Aorta (tissue), 5 donors: Measurements from ENCODE around the gene LRCH4. TPM values are rescaled to one million over a fixed set of nuclear protein-coding genes. Genes with fewer than 3 reads are reported as not detected.
"Not testable (repeated sequence)": the region's sequence is repeated elsewhere in the genome, so short reads cannot be mapped to it uniquely, and the experiment has no call there.

Source experiments
- ATAC-seq: fragments of 200-7000 bp; cut with Tn5 transposase; one replicate; pipeline ENCODE4 v1.9.1; 2022; ENCODE audit warnings: moderate library complexity; ENCODE audit not compliant: low FRiP score
- DNase-seq, 2 donors: peaks; one replicate each; pipeline ENCODE4 v3.0.0-alpha.2; 2020
- H3K27ac ChIP-seq, 2 donors: one replicate each; pipeline ENCODE4 v1.5.1; 2013; ENCODE audit warnings: low read length in 2 of 2, mild to moderate bottlenecking in 2 of 2, moderate library complexity in 2 of 2, control low read depth in 1 of 2, inconsistent platforms in 1 of 2, low read depth in 1 of 2
- H3K27me3 ChIP-seq, 2 donors: one replicate each; pipeline ENCODE4 v1.6.1; 2013; ENCODE audit warnings: control low read depth in 1 of 2, low read length in 1 of 2, mild to moderate bottlenecking in 1 of 2, moderate library complexity in 1 of 2; ENCODE audit not compliant: insufficient read depth in 2 of 2, control insufficient read depth in 1 of 2
- H3K36me3 ChIP-seq, 2 donors: one replicate each; pipeline ENCODE4 v1.6.1; 2013; ENCODE audit warnings: control low read depth in 1 of 2, low read length in 1 of 2, mild to moderate bottlenecking in 1 of 2; ENCODE audit not compliant: insufficient read depth in 2 of 2, control insufficient read depth in 1 of 2
- H3K4me1 ChIP-seq, 2 donors: one replicate each; pipeline ENCODE4 v1.6.1; 2013; ENCODE audit warnings: low read length in 2 of 2, control low read depth in 1 of 2, mild to moderate bottlenecking in 1 of 2, moderate library complexity in 1 of 2; ENCODE audit not compliant: insufficient read depth in 2 of 2, control insufficient read depth in 1 of 2
- H3K4me3 ChIP-seq, 2 donors: one replicate each; pipeline ENCODE4 v1.5.1; 2013; ENCODE audit warnings: low read length in 2 of 2, control low read depth in 1 of 2, mild to moderate bottlenecking in 1 of 2
- H3K9me3 ChIP-seq: one replicate; pipeline ENCODE4 v1.6.1; 2013; ENCODE audit warnings: mild to moderate bottlenecking, low read length; ENCODE audit not compliant: control insufficient read depth
- WGBS, 2 donors: extraction: QIAGEN DNeasy Blood & Tissue Kit; methylation state at CpG; one replicate each; pipeline ENCODE4 v1.1.7; 2013; 5-methylcytosine and 5-hydroxymethylcytosine counted together
- intact Hi-C, 2 donors: fragments of 100-400 bp; cut with DNase I; formaldehyde crosslinking; loops; one replicate each; pipeline versions ENCODE4 v1.14.2 to v1.15.0; 2022
- polyA plus RNA-seq, 2 donors: library from polyadenylated mRNA; stranded (reverse); fragments of 200-250 nt; gene quantifications; one replicate each; pipeline ENCODE4 v1.2.3, GENCODE V29; 2013
- total RNA-seq, 2 donors: library from RNA; stranded (reverse); fragmentation: NEBNext Ultra II Directional; extraction: Animal tissue kit (Norgen Biotek cat#: 25700); gene quantifications; one replicate each; pipeline ENCODE4 v1.2.1, GENCODE V29; 2021
- donor health status: healthy with polysubstance abuse.
- donor health status: Bipolar disorder and iron deficiency.
- donor health status: DM: no; HTN: no; CAD: no.
- donor health status: DM: no; HTN: no; CAD: no.
- donor health status: DM: yes; HTN: yes; CAD: no.

The LRCH4 gene
- total and polyA plus RNA-seq, 4 donors: 26.3 to 68.2 (median 47.6) TPM

- Histone ChIP-seq H3K4me1 (no peaks in the 10 kb centered on the region), H3K36me3 (peaks cover 0 to 3% of the 10 kb centered on the region in 2 donors), H3K4me3 (no peak overlapping the region), H3K9me3 (no peaks in the 10 kb centered on the region), H3K27me3 (no peaks in the 10 kb centered on the region), H3K27ac (no peak overlapping the region)
- WGBS, 2 donors: 90 to 91% methylated on average over 26 of the region's 26 CpGs
- intact Hi-C loops: loop anchor here in 1 of 2 donors (2.0 kb wide), 1 partner anchor 128 kb away; no protein-coding TSS in a partner anchor
- ATAC-seq (no peak), DNase-seq (peak; percentile 48 to 72)
Observed at GRCh38 chr7:100562195-100563099, 23.5 kb downstream of the LRCH4 start.

GRCh38 chr7:100561491-100562194 lies 24.3 kb downstream of the LRCH4 start:
- intact Hi-C loops: loop anchor here in 1 of 2 donors (2.0 kb wide), 1 partner anchor 129 kb away; no protein-coding TSS in a partner anchor
- Histone ChIP-seq H3K27me3 (no peaks in the 10 kb centered on the region), H3K9me3 (no peaks in the 10 kb centered on the region), H3K36me3 (peaks cover 0 to 3% of the 10 kb centered on the region in 2 donors), H3K4me3 (no peak overlapping the region), H3K4me1 (no peaks in the 10 kb centered on the region), H3K27ac (no peak overlapping the region)
- ATAC-seq (no peak), DNase-seq (peak in 1 of 2 donors; percentile 66)
- 94 to 98% methylated on average over 12 of the region's 12 CpGs for WGBS, 2 donors

- intact Hi-C loops: loop anchor here (2.0 kb wide), 2 partner anchors 90 to 92 kb away; no protein-coding TSS in a partner anchor
- no peaks in the 10 kb centered on the region for H3K27me3 ChIP-seq
- 78 to 79% methylated on average over 4 of the region's 4 CpGs for WGBS, 2 donors
- ATAC-seq (no peak), DNase-seq (peak in 1 of 2 donors; percentile 26)
- H3K27ac ChIP-seq: no peak overlapping the region
- H3K36me3 ChIP-seq: peaks cover 0 to 5% of the 10 kb centered on the region in 2 donors
- no peaks in the 10 kb centered on the region for H3K9me3 ChIP-seq
- no peak overlapping the region for H3K4me3 ChIP-seq
- no peaks in the 10 kb centered on the region for H3K4me1 ChIP-seq
Observed at GRCh38 chr7:100559127-100559526, 26.8 kb downstream of the LRCH4 start.

- intact Hi-C loops: no loop called here
- ATAC-seq: no peak
- H3K27ac ChIP-seq: no peak overlapping the region
- DNase-seq: peak in 1 of 2 donors; percentile 46
- peaks cover 0 to 6% of the 10 kb centered on the region in 2 donors for H3K36me3 ChIP-seq
- WGBS, 2 donors: 69 to 73% methylated on average over 4 of the region's 4 CpGs
- H3K4me3 ChIP-seq: no peak overlapping the region
- H3K4me1 ChIP-seq: no peaks in the 10 kb centered on the region
- no peaks in the 10 kb centered on the region for H3K27me3 ChIP-seq
- no peaks in the 10 kb centered on the region for H3K9me3 ChIP-seq
Observed at GRCh38 chr7:100556541-100556940, 29.4 kb downstream of the LRCH4 start.

- Histone ChIP-seq H3K27ac (no peak overlapping the region), H3K36me3 (peaks cover 0 to 6% of the 10 kb centered on the region in 2 donors), H3K27me3 (no peaks in the 10 kb centered on the region), H3K9me3 (no peaks in the 10 kb centered on the region), H3K4me3 (no peak overlapping the region), H3K4me1 (no peaks in the 10 kb centered on the region)
- ATAC-seq: no peak
- DNase-seq: no peak
- 83% methylated on average over 5 of the region's 5 CpGs for WGBS, 2 donors
- intact Hi-C loops: no loop called here
Observed at GRCh38 chr7:100555701-100556100, 30.2 kb downstream of the LRCH4 start.

- H3K27me3 ChIP-seq: no peaks in the 10 kb centered on the region
- H3K4me1 ChIP-seq: no peaks in the 10 kb centered on the region
- DNase-seq (no peak), ATAC-seq (no peak)
- no peak overlapping the region for H3K27ac ChIP-seq
- intact Hi-C loops: no loop called here
- peaks cover 0 to 6% of the 10 kb centered on the region in 2 donors for H3K36me3 ChIP-seq
- WGBS, 2 donors: 90 to 98% methylated on average over 3 of the region's 3 CpGs
- H3K4me3 ChIP-seq: no peak overlapping the region
- no peaks in the 10 kb centered on the region for H3K9me3 ChIP-seq
Observed at GRCh38 chr7:100553032-100553431, 32.9 kb downstream of the LRCH4 start.

GRCh38 chr7:100552532-100552931 lies 33.4 kb downstream of the LRCH4 start:
- intact Hi-C loops: no loop called here
- 94 to 98% methylated on average over 2 of the region's 2 CpGs for WGBS, 2 donors
- Histone ChIP-seq H3K9me3 (no peaks in the 10 kb centered on the region), H3K4me3 (no peak overlapping the region), H3K27me3 (no peaks in the 10 kb centered on the region), H3K4me1 (no peaks in the 10 kb centered on the region), H3K36me3 (peaks cover 0 to 6% of the 10 kb centered on the region in 2 donors), H3K27ac (no peak overlapping the region)
- ATAC-seq (no peak), DNase-seq (no peak)

- intact Hi-C loops: not testable (repeated sequence)
Observed at GRCh38 chr7:100548446-100548845, 37.5 kb downstream of the LRCH4 start.

More at GRCh38 chr7:100548446-100548845, 37.5 kb downstream of the LRCH4 start:
- Histone ChIP-seq H3K4me1 (peaks cover 16 to 17% of the 10 kb centered on the region in 2 donors), H3K27ac (peak overlapping the region; percentile 96 to 100)
- not testable (repeated sequence) for H3K4me3 ChIP-seq, DNase-seq, H3K9me3 ChIP-seq, H3K27me3 ChIP-seq, H3K36me3 ChIP-seq, ATAC-seq
- WGBS, 2 donors: 77 to 79% methylated on average over 5 of the region's 5 CpGs
